HEK293 (cell line): ENCODE measurements around the gene LASP1.

Experiments used
- CTCF ChIA-PET: fragments of 350-600 bp; formaldehyde crosslinking; extraction: SDS; loops from one replicate; lab custom pipeline; 2021; ENCODE audit warnings: antibody characterized with exemption; lab: Yijun Ruan, JAX
- POLR2A ChIA-PET: fragments of 300-600 bp; formaldehyde crosslinking; extraction: SDS; loops from one replicate; lab custom pipeline; 2020; ENCODE audit warnings: antibody characterized with exemption, inconsistent platforms; lab: Yijun Ruan, JAX
- H3K27ac ChIP-seq: fragments of 200-500 bp; sonication (Bioruptor generic); 2 replicates; pipeline ENCODE4 v1.5.1; 2014; ENCODE audit warnings: low read depth, low read length, control low read depth, inconsistent platforms; ENCODE audit errors: extremely low read depth
- H3K36me3 ChIP-seq, 2 experiments: fragments of 200-500 bp in 1 of 2; sonication (Bioruptor generic) in 1 of 2; 1 replicate in 1 of 2; 2 replicates in 1 of 2; pipeline ENCODE4 v1.5.1; 2014 to 2017; ENCODE audit warnings: inconsistent platforms in 2 of 2, low read length in 2 of 2; ENCODE audit not compliant: control insufficient read depth in 2 of 2, insufficient read depth in 1 of 2
- H3K4me1 ChIP-seq: fragments of 200-500 bp; sonication (Bioruptor generic); 2 replicates; pipeline ENCODE4 v1.5.1; 2014; ENCODE audit warnings: mild to moderate bottlenecking, low read length, inconsistent platforms; ENCODE audit not compliant: control insufficient read depth, insufficient read depth
- H3K4me3 ChIP-seq: 2 replicates; pipeline ENCODE4 v1.5.1; 2011; ENCODE audit warnings: low read depth, mild to moderate bottlenecking, control low read depth, low read length, moderate library complexity
- H3K9me3 ChIP-seq: fragments of 200-500 bp; sonication (Bioruptor generic); 2 replicates; pipeline ENCODE4 v1.5.1; 2014; ENCODE audit warnings: low read depth, low read length, inconsistent platforms; ENCODE audit not compliant: control insufficient read depth, insufficient read depth
- BCL11A ChIP-seq: fragments of 450-650 bp; formaldehyde crosslinking; IDR thresholded peaks from 2 replicates; pipeline ENCODE4 v1.5.1; 2016; ENCODE audit warnings: low read depth, missing biosample characterization, missing genetic modification characterization
- GFI1B ChIP-seq: fragments of 450-650 bp; formaldehyde crosslinking; IDR thresholded peaks from 2 replicates; pipeline ENCODE4 v1.5.1; 2016; ENCODE audit warnings: missing biosample characterization, missing genetic modification characterization
- GLIS1 ChIP-seq: fragments of 450-650 bp; formaldehyde crosslinking; IDR thresholded peaks from 2 replicates; pipeline ENCODE4 v1.5.1; 2016; ENCODE audit warnings: missing biosample characterization, missing genetic modification characterization
- MZF1 ChIP-seq: fragments of 450-650 bp; formaldehyde crosslinking; IDR thresholded peaks from 2 replicates; pipeline ENCODE4 v1.5.1; 2017; ENCODE audit warnings: missing biosample characterization, missing genetic modification characterization, borderline replicate concordance
- ZNF121 ChIP-seq: fragments of 450-650 bp; formaldehyde crosslinking; IDR thresholded peaks from 2 replicates; pipeline ENCODE4 v1.5.1; 2016; ENCODE audit warnings: missing biosample characterization, missing genetic modification characterization
- ZNF202 ChIP-seq: fragments of 450-650 bp; formaldehyde crosslinking; IDR thresholded peaks from 2 replicates; pipeline ENCODE4 v1.5.1; 2016; ENCODE audit warnings: missing biosample characterization, missing genetic modification characterization, borderline replicate concordance
- ZNF239 ChIP-seq: fragments of 450-650 bp; formaldehyde crosslinking; IDR thresholded peaks from 2 replicates; pipeline ENCODE4 v1.5.1; 2016; ENCODE audit warnings: missing biosample characterization, missing genetic modification characterization
- ZNF501 ChIP-seq: fragments of 450-650 bp; formaldehyde crosslinking; IDR thresholded peaks from 2 replicates; pipeline ENCODE4 v1.5.1; 2016; ENCODE audit warnings: missing biosample characterization, missing genetic modification characterization
- ZNF558 ChIP-seq: fragments of 450-650 bp; formaldehyde crosslinking; IDR thresholded peaks from 2 replicates; pipeline ENCODE4 v1.5.1; 2016; ENCODE audit warnings: missing biosample characterization, missing genetic modification characterization
- ZNF596 ChIP-seq: fragments of 450-650 bp; IDR thresholded peaks from 2 replicates; pipeline ENCODE4 v1.5.0; 2018; ENCODE audit warnings: missing biosample characterization, mild to moderate bottlenecking, missing genetic modification characterization, moderate library complexity
- ZNF600 ChIP-seq: fragments of 450-650 bp; formaldehyde crosslinking; IDR thresholded peaks from 2 replicates; pipeline ENCODE4 v1.5.1; 2016; ENCODE audit warnings: missing biosample characterization, missing genetic modification characterization
- ZNF621 ChIP-seq: fragments of 450-650 bp; formaldehyde crosslinking; IDR thresholded peaks from 2 replicates; pipeline ENCODE4 v1.5.1; 2017; ENCODE audit warnings: missing biosample characterization, missing genetic modification characterization
- ZNF777 ChIP-seq: fragments of 450-650 bp; formaldehyde crosslinking; IDR thresholded peaks from 2 replicates; pipeline ENCODE4 v1.5.1; 2017; ENCODE audit warnings: missing biosample characterization, missing genetic modification characterization, borderline replicate concordance
- ZNF791 ChIP-seq: fragments of 450-650 bp; formaldehyde crosslinking; IDR thresholded peaks from 2 replicates; pipeline ENCODE4 v1.5.1; 2016; ENCODE audit warnings: missing biosample characterization, missing genetic modification characterization
- TF ChIP-seq, protein P1 (sequence below): fragments of 450-650 bp; formaldehyde crosslinking; IDR thresholded peaks from 2 replicates; pipeline ENCODE4 v1.5.1; 2016; ENCODE audit warnings: missing biosample characterization, missing genetic modification characterization, borderline replicate concordance
- TF ChIP-seq, protein P2 (sequence below): fragments of 450-650 bp; formaldehyde crosslinking; IDR thresholded peaks from 2 replicates; pipeline ENCODE4 v1.5.1; 2016; ENCODE audit warnings: missing biosample characterization, missing genetic modification characterization, borderline replicate concordance

The LASP1 gene

DNA sequence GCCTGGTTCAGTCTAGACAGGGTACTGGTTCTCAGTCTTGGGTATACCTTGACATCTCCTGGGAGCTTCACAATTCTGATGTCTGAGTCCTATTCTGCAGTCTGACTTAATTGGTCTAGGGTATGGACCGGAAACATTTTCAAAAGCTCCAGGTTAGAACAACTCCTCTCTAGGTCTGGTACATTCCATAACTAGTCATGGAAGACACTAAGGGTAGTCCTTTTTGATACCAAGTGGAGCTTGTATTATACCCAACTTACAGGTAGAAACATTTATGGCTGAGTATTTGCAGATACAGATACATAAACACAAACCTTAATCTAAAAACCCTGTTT is 21.3 kb upstream of the LASP1 start:
- Histone ChIP-seq H3K9me3 (no peaks in the 10 kb centered on the region), H3K4me3 (no peak overlapping the region), H3K36me3 (peaks cover 62 to 69% of the 10 kb centered on the region in 2 experiments), H3K27ac (no peak overlapping the region), H3K4me1 (peaks cover 3% of the 10 kb centered on the region)
- TF ChIP-seq ZNF777 (tag by site-specific recombination) (no peak), ZNF600 (peak; percentile 64; the same call in 1 of the 2 replicates)
- CTCF ChIA-PET = interaction anchor here (1.2 kb wide), 1 partner anchor 304 kb away, joined by 3 read pairs; no protein-coding TSS in a partner anchor
- POLR2A ChIA-PET = interaction anchor here (0.6 to 2.7 kb wide), 11 partner anchors 8 to 172 kb away, joined by 3 to 13 read pairs (median 4); partner anchors contain the start of genes CWC25 and LASP1

GRCh38 chr17:38848939-38849605 is 20.8 kb upstream of the LASP1 start:
- CTCF ChIA-PET = interaction anchor here (1.2 kb wide), 1 partner anchor 303 kb away, joined by 3 read pairs; no protein-coding TSS in a partner anchor
- no peaks in the 10 kb centered on the region for H3K9me3 ChIP-seq
- POLR2A ChIA-PET = interaction anchor here (0.9 to 2.7 kb wide), 12 partner anchors 9 to 304 kb away, joined by 3 to 13 read pairs (median 6); partner anchors contain the start of genes CWC25 and LASP1
- TF ChIP-seq ZNF202 (tag by site-specific recombination) (no peak), ZNF558 (tag by site-specific recombination) (no peak), ZNF791 (tag by site-specific recombination) (no peak), BCL11A (tag by site-specific recombination) (no peak), GFI1B (tag by site-specific recombination) (no peak), ZNF121 (tag by site-specific recombination) (peak; percentile 71; the same call in 1 of the 2 replicates), ZNF501 (tag by site-specific recombination) (no peak)
- TF ChIP-seq, protein P1, sequence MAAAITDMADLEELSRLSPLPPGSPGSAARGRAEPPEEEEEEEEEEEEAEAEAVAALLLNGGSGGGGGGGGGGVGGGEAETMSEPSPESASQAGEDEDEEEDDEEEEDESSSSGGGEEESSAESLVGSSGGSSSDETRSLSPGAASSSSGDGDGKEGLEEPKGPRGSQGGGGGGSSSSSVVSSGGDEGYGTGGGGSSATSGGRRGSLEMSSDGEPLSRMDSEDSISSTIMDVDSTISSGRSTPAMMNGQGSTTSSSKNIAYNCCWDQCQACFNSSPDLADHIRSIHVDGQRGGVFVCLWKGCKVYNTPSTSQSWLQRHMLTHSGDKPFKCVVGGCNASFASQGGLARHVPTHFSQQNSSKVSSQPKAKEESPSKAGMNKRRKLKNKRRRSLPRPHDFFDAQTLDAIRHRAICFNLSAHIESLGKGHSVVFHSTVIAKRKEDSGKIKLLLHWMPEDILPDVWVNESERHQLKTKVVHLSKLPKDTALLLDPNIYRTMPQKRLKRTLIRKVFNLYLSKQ = no peak
- peaks cover 3% of the 10 kb centered on the region for H3K4me1 ChIP-seq
- H3K36me3 ChIP-seq = peaks cover 62 to 69% of the 10 kb centered on the region in 2 experiments
- H3K4me3 ChIP-seq = no peak overlapping the region
- 0 out of 2 replicates have a peak overlapping the region, but pooled peaks have one; percentile 3 for H3K27ac ChIP-seq

DNA sequence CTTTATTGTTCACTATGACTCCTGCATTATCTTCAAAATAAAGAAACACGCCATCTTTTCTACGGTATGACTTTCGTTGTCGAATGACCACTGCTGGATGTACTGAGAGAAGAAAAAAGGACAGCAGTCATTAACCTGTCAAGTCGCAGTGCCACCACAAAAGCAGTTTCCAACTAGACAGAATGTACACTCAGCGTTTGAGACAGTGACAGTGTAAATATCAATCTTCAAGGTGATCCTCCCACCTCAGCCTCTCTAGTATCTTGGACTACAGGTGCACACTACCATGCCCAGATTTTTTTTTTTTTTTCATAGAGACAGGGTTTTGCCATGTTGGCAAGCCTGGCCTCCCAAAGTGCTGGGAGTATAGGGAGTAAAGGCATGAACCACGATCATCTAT is 19.5 kb upstream of the LASP1 start:
- H3K36me3 ChIP-seq = peaks cover 62 to 69% of the 10 kb centered on the region in 2 experiments
- POLR2A ChIA-PET = interaction anchor here (0.5 to 2.4 kb wide), 6 partner anchors 19 to 302 kb away, joined by 3 to 8 read pairs (median 6); partner anchors contain the start of gene LASP1
- no peak overlapping the region for H3K27ac ChIP-seq
- no peak for TF ChIP-seq MZF1 (tag by site-specific recombination)
- TF ChIP-seq ZNF621 (tag by site-specific recombination) = no peak
- TF ChIP-seq ZNF596 = no peak
- TF ChIP-seq GLIS1 (tag by site-specific recombination) = peak; percentile 6; the same call in 1 of the 2 replicates
- no peak for TF ChIP-seq ZNF239
- TF ChIP-seq, protein P2, sequence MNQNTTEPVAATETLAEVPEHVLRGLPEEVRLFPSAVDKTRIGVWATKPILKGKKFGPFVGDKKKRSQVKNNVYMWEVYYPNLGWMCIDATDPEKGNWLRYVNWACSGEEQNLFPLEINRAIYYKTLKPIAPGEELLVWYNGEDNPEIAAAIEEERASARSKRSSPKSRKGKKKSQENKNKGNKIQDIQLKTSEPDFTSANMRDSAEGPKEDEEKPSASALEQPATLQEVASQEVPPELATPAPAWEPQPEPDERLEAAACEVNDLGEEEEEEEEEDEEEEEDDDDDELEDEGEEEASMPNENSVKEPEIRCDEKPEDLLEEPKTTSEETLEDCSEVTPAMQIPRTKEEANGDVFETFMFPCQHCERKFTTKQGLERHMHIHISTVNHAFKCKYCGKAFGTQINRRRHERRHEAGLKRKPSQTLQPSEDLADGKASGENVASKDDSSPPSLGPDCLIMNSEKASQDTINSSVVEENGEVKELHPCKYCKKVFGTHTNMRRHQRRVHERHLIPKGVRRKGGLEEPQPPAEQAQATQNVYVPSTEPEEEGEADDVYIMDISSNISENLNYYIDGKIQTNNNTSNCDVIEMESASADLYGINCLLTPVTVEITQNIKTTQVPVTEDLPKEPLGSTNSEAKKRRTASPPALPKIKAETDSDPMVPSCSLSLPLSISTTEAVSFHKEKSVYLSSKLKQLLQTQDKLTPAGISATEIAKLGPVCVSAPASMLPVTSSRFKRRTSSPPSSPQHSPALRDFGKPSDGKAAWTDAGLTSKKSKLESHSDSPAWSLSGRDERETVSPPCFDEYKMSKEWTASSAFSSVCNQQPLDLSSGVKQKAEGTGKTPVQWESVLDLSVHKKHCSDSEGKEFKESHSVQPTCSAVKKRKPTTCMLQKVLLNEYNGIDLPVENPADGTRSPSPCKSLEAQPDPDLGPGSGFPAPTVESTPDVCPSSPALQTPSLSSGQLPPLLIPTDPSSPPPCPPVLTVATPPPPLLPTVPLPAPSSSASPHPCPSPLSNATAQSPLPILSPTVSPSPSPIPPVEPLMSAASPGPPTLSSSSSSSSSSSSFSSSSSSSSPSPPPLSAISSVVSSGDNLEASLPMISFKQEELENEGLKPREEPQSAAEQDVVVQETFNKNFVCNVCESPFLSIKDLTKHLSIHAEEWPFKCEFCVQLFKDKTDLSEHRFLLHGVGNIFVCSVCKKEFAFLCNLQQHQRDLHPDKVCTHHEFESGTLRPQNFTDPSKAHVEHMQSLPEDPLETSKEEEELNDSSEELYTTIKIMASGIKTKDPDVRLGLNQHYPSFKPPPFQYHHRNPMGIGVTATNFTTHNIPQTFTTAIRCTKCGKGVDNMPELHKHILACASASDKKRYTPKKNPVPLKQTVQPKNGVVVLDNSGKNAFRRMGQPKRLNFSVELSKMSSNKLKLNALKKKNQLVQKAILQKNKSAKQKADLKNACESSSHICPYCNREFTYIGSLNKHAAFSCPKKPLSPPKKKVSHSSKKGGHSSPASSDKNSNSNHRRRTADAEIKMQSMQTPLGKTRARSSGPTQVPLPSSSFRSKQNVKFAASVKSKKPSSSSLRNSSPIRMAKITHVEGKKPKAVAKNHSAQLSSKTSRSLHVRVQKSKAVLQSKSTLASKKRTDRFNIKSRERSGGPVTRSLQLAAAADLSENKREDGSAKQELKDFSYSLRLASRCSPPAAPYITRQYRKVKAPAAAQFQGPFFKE (tag by site-specific recombination) = no peak
- CTCF ChIA-PET = interaction anchor here (1.2 kb wide), 1 partner anchor 314 kb away, joined by 3 read pairs; no protein-coding TSS in a partner anchor
- H3K4me1 ChIP-seq = peaks cover 3% of the 10 kb centered on the region
- no peaks in the 10 kb centered on the region for H3K9me3 ChIP-seq
- H3K4me3 ChIP-seq = no peak overlapping the region
